Breast epithelium (tissue), 4 donors: ENCODE data around the gene GPR148. TPM values are rescaled to one million over a fixed set of nuclear protein-coding genes. Genes with fewer than 3 reads are reported as not detected.

Source experiments
- DNase-seq, 2 donors: peaks; one replicate each; pipeline ENCODE4 v3.0.0-alpha.2; 2019; ENCODE audit warnings: low spot score in 2 of 2
- H3K27ac ChIP-seq, 2 donors: fragments of 200-600 bp; sonication (generic) in 1 of 2; one replicate each; pipeline ENCODE4 v1.5.1; 2016 to 2019; ENCODE audit warnings: mild to moderate bottlenecking in 1 of 2
- H3K27me3 ChIP-seq, 2 donors: fragments of 200-600 bp; sonication (generic) in 1 of 2; one replicate each; pipeline versions ENCODE4 v1.5.1 to v1.6.0; 2017 to 2019; ENCODE audit warnings: control low read depth in 1 of 2, mild to moderate bottlenecking in 1 of 2
- H3K36me3 ChIP-seq: fragments of 200-600 bp; one replicate; pipeline ENCODE4 v1.5.1; 2019
- H3K4me1 ChIP-seq, 2 donors: fragments of 200-600 bp; sonication (generic); one replicate each; pipeline ENCODE4 v1.5.1; 2016 to 2019; ENCODE audit warnings: control low read depth in 1 of 2
- H3K4me3 ChIP-seq, 3 donors: fragments of 200-600 bp; sonication (generic); 1 replicate in 2 of 3; 2 replicates in 1 of 3; pipeline ENCODE4 v1.5.1; 2016 to 2019; ENCODE audit warnings: mild to moderate bottlenecking in 3 of 3, moderate library complexity in 2 of 3
- H3K9me3 ChIP-seq, 2 donors: fragments of 200-600 bp; sonication (generic) in 1 of 2; one replicate each; pipeline ENCODE4 v1.5.1; 2016 to 2019; ENCODE audit warnings: control low read depth in 1 of 2
- CTCF ChIP-seq, 3 donors: fragments of 450-650 bp; IDR thresholded peaks; one replicate each; pipeline ENCODE4 v1.5.1; 2016 to 2017; ENCODE audit warnings: antibody characterized with exemption in 3 of 3, mild to moderate bottlenecking in 3 of 3, moderate library complexity in 3 of 3
- POLR2A ChIP-seq: fragments of 450-650 bp; IDR thresholded peaks from one replicate; pipeline ENCODE4 v1.6.1; 2016; ENCODE audit warnings: antibody characterized with exemption, mild to moderate bottlenecking, moderate library complexity
- POLR2AphosphoS5 ChIP-seq, 3 donors: sonication (generic); formaldehyde crosslinking; IDR thresholded peaks; one replicate each; pipeline ENCODE4 v1.6.1; 2017; ENCODE audit warnings: antibody characterized with exemption in 3 of 3
- intact Hi-C: fragments of 100-400 bp; cut with DNase I; formaldehyde crosslinking; loops from one replicate; pipeline ENCODE4 v1.15.1; 2023; ENCODE audit warnings: low total_unique reads
- total RNA-seq, 3 donors: library from RNA; depleted of rRNA; stranded (reverse); fragments of >200 nt; gene quantifications; one replicate each; pipeline ENCODE4 v1.1.0, GENCODE V29; 2016

Gene GPR148
- total RNA-seq, 3 donors from 2014 or later, result not detected

GRCh38 chr2:130755256-130756052 lies 26.6 kb downstream of the GPR148 start, which contains the start of gene AMER3:
TSS of gene AMER3 (plus strand) at chr2:130755540. CDS start at chr2:130762073, 6,533 bp downstream.
- TF ChIP-seq POLR2A (no peak), POLR2AphosphoS5 (IDR thresholded peaks at IDR 0.05) (no peak), CTCF (IDR thresholded peaks at IDR 0.05) (no peak)
- Histone ChIP-seq H3K27me3 (peaks cover 0 to 58% of the 10 kb centered on the region in 2 donors), H3K9me3 (no peaks in the 10 kb centered on the region), H3K36me3 (no peaks in the 10 kb centered on the region), H3K4me1 (no peaks in the 10 kb centered on the region), H3K4me3 (peak within 1 kb of the TSS in 2 of 3 donors; percentile 46 to 62), H3K27ac (no peak within 1 kb of the TSS)
- DNase-seq, result no peak
- intact Hi-C loops, result no loop called here

GRCh38 chr2:130756053-130756873 lies 27.4 kb downstream of the GPR148 start:
- DNase-seq, result no peak
- Histone ChIP-seq H3K27me3 (peaks cover 0 to 56% of the 10 kb centered on the region in 2 donors), H3K27ac (no peak overlapping the region), H3K9me3 (no peaks in the 10 kb centered on the region), H3K4me3 (peak overlapping the region in 2 of 3 donors; percentile 46 to 62), H3K36me3 (no peaks in the 10 kb centered on the region), H3K4me1 (no peaks in the 10 kb centered on the region)
- intact Hi-C loops, result no loop called here
- no peak for TF ChIP-seq POLR2AphosphoS5 (IDR thresholded peaks at IDR 0.05)
- TF ChIP-seq CTCF (IDR thresholded peaks at IDR 0.05), result no peak
- no peak for TF ChIP-seq POLR2A

- intact Hi-C loops, result no loop called here
- H3K27me3 ChIP-seq, result peaks cover 0 to 63% of the 10 kb centered on the region in 2 donors
- no peak for TF ChIP-seq CTCF (IDR thresholded peaks at IDR 0.05)
- TF ChIP-seq POLR2A, result no peak
- no peak for TF ChIP-seq POLR2AphosphoS5 (IDR thresholded peaks at IDR 0.05)
- H3K27ac ChIP-seq, result no peak overlapping the region
- H3K4me1 ChIP-seq, result no peaks in the 10 kb centered on the region
- H3K36me3 ChIP-seq, result no peaks in the 10 kb centered on the region
- H3K4me3 ChIP-seq, result no peak overlapping the region
- DNase-seq, result no peak
- no peaks in the 10 kb centered on the region for H3K9me3 ChIP-seq
These were observed 28.2 kb downstream of the GPR148 start for GRCh38 chr2:130756874-130757668.

- DNase-seq, result no peak
- no peak overlapping the region for H3K4me3 ChIP-seq
- peaks cover 0 to 70% of the 10 kb centered on the region in 2 donors for H3K27me3 ChIP-seq
- H3K9me3 ChIP-seq, result no peaks in the 10 kb centered on the region
- intact Hi-C loops, result no loop called here
- no peak for TF ChIP-seq POLR2AphosphoS5 (IDR thresholded peaks at IDR 0.05)
- no peak for TF ChIP-seq CTCF (IDR thresholded peaks at IDR 0.05)
- TF ChIP-seq POLR2A, result no peak
- no peaks in the 10 kb centered on the region for H3K36me3 ChIP-seq
- H3K4me1 ChIP-seq, result no peaks in the 10 kb centered on the region
- H3K27ac ChIP-seq, result no peak overlapping the region
These were observed 31.3 kb downstream of the GPR148 start for GRCh38 chr2:130759906-130760753.
